ENCODE data around the gene ICE2.
"Not testable (repeated sequence)": the region's sequence is repeated elsewhere in the genome, so short reads cannot be mapped to it uniquely, and the experiment has no call there.

ICE2 gene

DNA sequence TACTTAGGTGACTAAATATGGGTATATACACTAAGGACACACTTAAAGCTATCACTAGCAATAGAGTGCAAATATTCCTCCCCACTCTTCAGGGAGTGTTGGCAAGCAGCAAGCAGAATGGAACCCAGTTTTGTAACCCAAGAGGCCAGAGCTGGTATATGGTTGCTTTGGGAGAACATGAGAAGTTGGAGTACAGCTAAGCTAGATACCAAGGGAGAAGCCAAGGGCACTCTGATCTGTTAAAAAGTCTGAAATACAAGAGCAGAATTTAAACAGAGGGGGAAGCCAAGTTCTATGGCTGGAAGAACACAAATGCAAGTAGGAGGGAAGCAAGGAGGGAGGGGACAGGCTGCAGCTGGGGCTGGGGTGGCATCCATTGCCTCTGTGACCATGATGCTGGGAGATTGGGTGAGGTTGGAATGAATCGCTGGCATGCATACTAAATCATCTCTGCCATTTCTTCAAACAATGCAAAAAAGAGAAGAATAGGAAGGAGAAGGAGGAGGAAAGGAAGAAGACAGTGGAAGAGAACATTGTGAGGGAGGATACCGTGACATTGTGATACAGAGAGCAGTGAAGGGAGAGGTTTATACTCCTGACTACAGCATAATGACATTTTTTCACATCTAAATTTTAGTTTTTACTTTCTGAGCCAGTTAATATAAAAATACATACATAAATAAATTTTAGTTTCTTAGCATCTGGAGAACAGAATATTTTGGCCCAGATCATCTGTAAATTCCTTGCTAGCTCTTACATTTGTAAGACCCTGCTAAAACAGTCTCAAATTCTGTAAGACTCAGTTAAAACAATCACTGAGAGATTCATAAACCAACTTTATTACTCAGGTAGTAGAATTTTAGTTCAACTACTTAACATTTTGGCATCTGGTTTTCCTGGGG is 72.2 kb downstream of the ICE2 start:
- no peak for DNase-seq (ENCODE audit: low read depth)

DNA sequence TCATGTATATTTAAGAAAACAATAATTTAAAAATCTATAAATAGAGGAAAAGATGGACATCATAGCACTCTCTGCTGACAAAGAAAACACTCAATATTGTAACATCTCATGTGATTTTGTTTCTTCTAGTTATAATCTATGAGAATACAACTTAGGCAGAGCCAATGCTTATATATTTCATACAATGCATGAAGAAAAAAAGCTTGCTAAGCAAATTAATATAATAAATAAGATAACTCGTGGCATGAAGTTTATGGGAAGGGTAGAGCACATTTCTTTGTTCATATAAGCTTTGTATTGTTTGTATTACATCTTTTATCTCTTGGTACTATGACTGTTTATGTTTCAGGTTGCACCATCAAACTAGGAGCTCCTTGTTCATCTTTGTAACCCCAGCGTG is 73.5 kb downstream of the ICE2 start:
- no peak for DNase-seq (ENCODE audit: low read depth)

DNA sequence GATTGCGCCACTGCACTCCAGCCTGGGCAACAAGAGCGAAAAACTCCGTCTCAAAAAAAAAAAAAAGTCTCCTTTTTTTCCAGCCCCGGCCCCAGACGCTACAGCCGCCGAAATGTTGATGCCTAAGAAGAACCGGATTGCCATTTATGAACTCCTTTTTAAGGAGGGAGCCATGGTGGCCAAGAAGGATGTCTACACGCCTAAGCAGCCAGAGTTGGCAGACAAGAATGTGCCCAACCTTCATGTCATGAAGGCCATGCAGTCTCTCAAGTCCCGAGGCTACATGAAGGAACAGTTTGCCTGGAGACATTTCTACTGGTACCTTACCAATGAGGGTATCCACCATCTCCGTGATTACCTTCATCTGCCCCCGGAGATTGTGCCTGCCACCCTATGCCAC is 74.6 kb downstream of the ICE2 start:
- not testable (repeated sequence) for DNase-seq (ENCODE audit: low read depth)

DNA sequence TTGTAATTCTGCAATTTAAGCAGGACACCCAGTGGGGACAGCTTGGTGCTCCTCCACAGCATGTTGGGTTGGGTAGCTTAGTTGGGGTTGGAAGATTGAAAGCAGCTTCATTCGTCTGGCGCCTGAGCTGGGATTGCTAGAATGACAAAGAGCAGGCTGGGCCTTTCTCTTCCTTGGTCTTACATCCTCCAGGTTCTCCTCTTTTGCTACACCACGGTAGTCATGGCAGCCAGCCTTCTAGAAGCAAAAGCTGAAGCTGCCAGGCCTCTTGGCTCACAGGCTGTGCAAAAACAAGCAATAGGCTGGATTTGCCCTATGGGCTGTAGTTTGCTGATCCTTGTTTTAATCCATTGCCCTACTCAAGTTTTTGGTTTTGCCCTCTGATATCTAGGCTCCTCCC is 78.0 kb downstream of the ICE2 start:
- DNase-seq (ENCODE audit: low read depth), result no peak

DNA sequence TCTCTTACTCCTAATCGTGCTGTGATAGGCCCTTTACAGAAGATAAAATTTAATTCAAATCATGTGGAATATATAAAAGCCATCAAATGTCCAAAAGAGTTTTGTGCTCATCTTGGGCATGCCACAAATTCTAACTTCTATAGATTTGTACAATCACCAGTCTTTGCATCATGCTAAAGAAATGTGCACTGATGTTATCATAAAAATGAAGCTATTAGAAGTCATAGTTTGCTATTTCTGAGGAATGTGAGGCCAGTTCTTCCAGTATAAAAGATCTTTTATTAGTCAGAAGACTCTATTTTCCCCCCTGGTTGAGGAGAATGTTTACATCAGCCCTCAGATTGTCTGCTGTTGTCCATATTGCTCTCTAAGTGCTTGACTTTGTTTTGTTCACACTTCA is 79.0 kb downstream of the ICE2 start:
- DNase-seq (ENCODE audit: low read depth), result no peak

DNA sequence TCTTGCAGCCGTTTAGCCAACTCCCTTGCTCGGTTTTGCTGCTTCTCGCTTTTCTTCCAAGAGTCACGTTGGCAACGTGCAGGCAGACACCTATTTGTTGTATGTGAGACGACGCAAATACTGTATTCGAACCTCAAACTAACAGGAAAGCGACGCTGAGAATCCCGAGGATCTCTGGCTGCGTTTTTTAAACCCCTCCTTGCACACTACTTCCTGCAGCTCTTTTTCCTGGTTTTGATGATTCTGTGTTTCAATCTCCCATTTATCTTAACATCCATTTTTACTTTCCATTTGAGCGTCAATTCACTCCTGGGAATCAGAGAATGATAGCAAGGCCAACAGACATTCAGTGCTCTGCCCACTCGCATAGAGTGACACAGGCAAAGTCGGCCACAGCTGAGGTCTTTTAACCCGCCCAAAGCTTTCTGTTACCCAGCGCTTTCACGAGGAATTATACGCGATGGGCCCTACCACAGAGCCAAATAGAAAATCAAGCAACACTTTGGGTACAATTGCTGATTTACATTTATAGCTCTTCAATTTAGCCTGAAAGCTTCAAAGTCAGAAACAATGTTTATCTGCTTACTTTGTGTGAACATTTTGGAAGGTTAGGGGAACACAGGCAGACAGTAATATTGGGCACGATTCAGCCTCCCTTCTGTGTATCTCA is 79.6 kb downstream of the ICE2 start:
- no peak for DNase-seq (ENCODE audit: low read depth)

DNA sequence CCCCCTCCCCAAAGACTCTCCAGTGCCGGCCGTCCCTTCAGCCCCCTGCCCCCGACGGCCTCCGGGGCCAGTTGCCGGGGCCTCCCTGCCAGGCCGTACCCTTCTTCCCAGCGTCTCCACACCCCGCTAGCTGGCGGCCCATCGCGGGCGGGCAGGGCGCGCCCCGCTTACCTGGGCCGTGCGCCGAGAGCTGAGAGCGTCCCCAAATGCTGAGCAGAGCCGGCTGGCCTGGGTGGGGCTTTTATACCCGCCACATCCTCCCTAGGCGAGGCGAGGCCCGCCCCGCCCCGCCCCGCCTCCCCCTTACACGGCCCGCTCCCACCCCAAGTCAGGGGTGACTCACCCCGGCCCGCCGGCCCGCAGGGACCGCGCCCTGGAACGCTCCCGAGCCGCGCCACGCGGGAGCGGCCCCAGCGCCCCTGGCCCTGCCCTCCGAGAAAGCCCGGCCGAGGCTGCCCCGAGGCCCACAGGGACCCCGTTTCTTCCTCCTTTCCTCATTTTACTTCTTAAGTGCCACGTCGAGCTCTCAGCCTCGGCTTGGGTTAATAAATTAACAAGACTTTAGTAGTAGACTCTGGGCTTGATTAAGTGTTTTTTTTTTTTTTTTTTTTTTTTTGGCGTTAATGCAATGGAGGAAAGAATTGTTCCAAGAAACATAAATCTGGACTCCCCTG is 81.0 kb downstream of the ICE2 start, which contains the start of gene ANXA2:
Gene ANXA2 (minus strand): TSS at position 215 of the 674 bp plus-strand sequence. CDS start 11,911 bp downstream, outside the sequence.
- DNase-seq (ENCODE audit: low read depth), result peak; percentile 77

DNA sequence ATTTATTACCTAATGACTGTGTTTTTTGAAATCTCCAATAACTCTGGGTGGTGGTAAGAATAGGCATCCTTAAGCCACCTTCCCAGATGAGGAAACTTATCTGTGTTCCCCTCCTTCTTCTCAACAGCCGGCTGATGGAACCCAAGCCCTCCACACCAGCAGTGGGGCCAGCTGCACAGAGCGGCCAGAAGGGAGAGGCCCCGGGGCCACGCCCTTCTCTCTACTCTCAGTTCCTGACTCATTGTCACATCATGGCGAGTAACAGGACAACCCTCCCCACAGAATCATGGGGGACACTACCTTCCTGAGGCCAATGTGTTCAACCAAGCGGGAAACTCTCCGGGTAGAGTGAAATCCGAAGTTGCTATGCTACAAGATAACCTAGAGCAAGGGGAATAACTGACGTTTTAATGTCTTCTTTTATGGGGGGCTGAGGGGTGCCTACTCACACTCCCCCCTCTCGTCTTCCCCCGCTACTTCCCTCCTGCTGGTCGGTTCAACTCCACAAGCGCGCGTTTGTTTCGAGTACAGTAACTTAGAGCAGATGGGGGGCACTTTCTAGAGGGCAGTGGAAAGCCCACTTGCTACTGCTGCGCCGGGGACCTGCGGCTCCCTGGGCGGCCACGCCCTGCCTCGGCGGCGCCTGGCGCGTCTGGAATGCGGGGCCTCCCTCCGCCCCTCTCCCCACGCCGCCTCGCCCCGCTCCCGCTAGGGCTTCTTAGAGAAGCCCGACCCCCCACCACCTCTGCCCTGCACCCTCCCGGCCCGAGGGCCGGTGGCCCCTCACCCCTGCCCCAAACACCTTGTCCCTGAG is 81.8 kb downstream of the ICE2 start:
- DNase-seq (ENCODE audit: low read depth), result peak; percentile 45

DNA sequence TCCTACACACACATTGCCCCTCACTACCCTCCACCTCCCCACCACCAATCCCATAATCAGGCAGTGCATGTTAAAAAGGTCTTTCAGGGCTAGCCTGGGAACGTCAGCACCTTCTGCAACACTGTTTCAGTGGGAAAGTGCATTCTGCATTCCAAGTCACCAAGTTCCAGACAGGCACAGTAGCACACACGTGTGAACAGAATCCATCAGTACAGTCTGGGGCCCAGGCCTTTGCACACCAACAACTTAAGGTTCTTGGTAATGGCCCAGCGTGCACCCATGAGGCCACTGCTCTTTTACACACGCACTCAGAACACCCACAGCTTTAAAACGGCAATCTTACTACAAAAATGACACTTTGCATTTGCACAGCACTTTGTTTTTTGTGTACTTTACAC is 82.4 kb downstream of the ICE2 start:
- DNase-seq (ENCODE audit: low read depth), result no peak

DNA sequence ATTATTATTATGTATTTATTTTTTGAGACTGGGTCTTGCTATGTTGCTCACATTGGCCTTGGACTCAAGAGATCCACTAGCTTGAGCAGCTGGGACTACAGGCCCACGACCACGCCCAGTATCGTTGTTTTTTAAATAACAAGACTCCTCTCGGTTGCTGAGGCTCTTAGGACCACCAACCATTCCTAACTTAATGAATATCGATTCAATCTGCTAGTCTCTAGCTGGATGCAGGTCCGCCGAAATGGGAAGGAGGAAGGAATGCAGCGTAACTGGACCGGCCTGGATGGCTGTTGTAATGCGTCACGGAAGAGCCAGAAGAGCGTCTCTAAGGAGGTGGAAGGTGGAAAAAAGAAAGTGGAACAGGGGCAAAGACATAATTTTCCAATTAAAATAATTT is 82.8 kb downstream of the ICE2 start:
- DNase-seq (ENCODE audit: low read depth), result no peak

DNA sequence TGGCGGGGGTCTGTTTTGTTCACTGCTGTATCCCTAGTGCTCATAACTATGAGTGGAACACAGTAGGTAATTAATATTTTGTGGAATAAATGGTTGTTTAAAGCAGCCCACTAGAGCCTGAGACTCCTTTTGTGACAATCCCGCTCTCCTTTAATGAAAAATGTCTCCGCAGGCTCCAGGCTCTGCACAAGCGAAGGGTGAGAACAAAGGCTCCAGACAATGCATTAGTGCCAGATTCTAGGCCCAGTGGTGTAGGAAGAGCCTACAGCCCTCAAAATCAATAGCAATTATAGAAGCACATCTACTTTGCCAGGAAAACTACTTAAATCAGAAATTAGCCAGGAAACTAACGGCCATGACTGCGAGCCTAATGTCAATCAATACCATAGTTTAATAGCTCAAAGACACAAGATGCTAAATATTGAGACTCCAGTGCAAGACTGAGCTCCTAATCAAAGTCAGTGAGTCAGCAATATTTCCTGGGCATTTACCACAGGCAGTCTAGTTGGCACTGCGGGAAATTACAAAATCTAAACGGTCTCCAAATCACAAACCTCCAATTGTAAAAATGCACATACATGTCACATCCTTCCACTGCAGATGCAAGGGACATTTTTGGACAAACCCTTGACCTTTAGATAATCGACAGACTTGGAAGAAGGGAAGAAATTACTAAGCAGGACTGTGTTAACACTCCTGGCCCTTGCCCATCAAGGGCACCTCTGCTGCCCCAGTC is 83.5 kb downstream of the ICE2 start:
- DNase-seq (ENCODE audit: low read depth), result no peak

DNA sequence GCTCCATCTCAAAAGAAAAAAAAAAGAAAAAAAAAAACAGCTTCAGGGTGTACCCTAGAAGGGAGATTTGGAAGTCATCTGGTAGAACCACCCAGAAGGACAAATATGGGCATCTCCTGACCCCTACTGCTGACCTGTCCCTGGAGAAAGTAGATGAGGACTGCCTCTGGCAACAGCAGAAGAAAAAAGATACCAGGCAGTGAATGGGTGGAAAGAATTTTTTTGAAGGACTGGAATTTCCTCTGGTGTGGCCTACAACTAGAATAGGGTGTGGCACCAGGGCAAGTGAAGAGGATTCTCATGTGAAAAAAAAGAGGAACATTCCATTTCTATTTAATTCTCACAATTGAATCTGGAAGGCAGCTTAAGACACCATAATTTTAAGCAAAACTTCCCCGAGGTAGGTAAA is 84.2 kb downstream of the ICE2 start:
- DNase-seq (ENCODE audit: low read depth), result no peak

DNA sequence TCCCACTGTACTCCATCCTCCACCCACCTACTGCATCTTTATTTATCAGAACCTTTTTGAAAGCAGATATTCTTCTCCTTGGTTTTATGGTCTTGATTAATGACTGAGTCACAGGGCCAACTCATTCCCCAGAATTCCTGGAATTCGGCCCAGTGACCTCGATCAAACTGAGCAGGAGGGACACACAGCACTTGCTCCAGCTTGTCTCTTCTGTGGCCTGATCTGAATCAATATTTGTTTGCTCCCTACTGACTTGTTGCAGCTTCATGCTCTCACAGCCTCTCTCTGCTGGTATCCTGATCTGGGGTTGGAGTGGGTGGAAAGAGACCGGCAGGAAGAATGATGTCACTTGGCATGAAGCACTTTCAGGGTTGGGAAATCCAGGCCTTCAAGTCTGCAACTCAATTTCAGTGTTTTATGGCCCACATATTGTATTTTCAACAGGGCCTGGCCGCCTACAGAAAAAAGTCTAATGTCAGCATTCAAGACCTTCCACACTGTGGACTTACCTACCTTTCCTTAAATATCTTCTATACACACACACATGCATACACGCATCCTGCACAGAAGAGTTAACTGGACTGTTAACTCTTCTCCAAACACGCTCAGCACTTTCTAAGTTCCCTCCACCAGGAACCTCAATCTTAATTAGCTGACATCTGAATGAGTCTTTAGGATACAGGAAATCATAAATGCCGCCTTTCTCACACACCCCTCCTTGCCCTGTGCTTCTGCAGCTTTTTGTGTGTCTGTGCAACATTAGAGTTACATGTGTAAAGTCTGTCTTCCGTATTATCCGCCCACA is 85.8 kb downstream of the ICE2 start:
- DNase-seq (ENCODE audit: low read depth), result no peak

DNA sequence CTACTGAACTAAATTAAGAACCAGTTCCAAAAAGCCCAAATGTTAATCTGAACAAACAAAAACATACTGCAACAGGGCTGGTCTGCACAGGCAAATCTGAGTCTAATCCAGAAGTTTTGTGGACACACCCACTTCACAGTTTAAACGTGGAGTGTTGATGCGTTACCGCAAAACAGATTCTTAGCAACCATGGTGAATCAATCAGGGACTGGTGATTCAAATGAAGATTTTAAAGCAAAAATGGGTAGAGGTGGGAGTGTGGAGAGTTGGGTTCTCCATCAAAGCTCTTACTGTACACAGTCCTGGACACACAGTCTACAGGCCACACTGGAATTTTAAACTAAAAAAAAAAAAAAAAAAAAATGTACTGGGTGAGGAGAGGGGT is 86.3 kb downstream of the ICE2 start:
- no peak for DNase-seq (ENCODE audit: low read depth)

DNA sequence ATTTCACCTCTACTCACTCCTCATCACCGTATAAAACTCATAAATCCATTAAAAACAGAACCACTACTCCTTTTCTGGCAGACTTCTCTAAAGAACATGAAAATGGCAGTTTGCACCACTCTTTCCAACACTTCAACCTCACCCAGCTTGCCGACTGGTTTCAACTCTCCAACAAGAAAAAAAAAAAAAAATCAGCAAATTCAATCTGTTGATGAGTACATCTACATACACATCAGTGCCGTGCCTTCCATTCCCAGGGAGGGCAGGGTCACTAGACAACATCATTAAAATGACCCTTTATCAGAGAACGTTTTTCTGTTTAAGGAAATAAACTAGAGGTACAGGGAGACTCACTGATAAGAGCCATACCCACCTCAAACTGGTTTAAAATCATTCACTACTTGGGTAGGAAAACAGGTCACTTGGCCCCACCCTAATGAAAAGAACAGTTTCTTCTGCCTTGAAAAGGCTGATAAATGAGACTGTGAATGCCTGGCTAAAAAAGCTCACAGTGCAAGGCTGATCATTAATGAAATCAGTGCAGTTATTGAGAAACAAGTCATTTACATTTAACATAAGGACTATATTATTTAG is 87.1 kb downstream of the ICE2 start:
- no peak for DNase-seq (ENCODE audit: low read depth)

DNA sequence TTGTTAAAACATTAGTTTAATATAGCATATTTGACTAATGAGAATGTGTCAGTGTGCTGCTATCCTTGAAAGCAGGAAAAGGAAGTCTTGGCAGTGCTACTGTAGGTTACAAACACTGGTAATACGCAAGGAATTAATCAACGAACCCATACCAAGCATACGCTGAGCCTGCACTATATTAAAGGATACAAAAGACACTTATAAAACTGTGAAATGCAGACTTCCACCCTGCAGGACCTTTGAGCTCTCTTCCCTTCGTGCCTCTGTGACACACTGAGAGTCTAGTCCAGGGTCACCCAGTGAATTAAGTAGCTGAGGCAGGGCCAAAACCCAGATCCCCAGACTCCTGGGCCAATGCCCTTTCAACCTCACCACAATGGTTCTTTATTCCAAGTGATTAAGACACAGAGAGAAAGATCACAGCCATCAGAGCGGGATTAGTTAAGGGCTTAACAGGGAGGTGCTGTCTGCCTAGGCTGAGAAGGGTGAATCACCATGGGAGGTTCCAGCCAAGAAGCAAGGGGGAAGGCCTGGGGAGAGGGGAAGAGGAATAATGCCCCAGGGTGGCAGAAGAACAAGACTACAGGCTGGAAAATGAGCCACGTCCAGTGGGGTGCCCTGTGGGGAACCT is 88.0 kb downstream of the ICE2 start:
- DNase-seq (ENCODE audit: low read depth), result no peak

DNA sequence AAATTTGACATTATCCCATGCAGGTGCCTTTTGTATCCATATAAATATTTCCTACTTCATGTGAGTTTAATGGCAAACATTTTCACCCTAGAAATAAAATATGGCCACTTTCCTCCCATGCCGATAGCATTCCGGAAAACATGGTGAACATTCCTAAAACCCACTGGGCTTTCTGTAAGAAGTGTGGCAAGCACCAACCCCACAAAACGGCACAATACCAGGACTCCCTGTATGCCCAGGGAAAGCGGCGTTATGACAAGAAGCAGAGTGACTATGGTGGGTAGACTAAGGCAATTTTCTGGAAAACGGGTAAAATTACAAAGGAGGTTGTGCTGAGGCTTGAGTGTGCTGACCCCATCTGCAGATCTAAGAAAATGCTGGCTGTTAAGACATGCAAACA is 88.7 kb downstream of the ICE2 start:
- DNase-seq (ENCODE audit: low read depth), result no peak

DNA sequence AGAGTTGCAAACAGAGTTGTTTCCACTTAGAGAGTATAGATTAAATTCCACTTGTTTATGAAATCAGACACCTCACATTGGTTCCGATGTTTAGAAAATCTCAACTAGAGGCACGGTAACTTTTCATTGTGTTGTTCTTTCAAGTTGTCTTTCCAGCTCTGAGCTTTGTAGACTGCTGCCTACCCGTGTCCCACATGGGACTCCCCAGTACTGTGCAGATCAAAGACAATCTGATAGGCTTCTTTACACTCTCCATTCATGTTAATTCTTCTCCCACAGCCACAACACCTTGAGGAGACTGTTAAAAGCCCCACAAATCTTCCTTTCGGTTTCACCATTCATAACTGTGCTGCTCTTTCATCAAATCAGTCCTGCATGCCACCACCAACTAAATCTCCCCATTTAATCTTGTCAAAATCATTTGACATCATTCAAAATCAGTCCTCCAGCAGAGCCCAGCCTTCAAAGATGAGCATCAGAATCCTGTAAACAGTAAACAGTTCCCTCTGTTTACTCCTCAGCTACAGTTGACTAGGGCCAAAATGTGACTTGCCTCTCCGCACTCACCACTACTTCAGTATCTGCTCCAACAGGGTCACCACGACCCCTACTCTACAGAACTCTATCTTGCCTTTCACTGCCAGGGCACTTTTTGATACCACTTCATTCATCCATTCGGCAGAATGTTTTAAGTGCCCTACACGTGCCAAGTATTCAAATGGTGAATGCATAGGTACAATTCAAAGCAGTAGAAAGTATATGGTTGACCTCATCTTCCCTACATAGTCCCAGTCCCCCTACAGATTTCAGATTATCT is 89.5 kb downstream of the ICE2 start:
- no peak for DNase-seq (ENCODE audit: low read depth)

DNA sequence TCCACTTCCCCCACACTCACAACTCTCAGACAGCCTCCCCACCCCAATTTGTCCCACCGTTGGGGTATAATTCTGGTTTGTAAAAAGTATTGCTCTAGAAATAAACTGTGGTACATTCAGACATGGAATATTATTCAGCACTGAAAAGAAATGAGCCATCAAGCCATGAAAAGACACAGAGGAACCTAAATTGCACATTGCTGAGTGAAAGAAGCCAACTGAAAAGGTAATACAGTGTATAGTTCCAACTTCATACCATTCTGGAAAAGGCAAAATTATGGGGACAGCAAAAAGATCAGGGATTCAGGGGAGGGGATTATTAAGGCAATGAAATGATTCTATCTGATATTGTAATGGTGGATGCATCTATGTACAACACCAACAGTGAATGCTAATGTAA is 91.6 kb downstream of the ICE2 start:
- no peak for DNase-seq (ENCODE audit: low read depth)
